ENCODE results near the gene RBBP8.

The RBBP8 gene

DNA sequence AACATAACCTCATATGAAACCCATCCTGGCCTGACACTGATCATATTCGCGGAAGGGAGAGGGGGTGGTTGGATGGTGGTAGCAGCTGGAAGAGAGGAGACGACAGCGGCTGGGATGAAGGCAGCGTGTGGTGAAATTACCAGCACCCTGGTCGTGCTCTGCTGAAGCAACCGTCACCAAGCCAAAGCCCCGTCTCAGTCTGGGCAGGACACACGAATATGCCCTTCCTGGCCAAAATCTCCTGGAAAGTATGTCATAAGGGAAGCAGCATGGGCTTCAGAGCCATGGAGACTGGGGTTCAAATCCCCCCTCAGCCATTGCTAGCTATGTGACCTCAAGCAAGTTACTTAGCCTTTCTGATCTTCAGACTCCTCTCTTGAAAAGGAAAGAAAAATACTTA is 139.0 kb downstream of the RBBP8 start:
- TF ChIP-seq, protein P1, sequence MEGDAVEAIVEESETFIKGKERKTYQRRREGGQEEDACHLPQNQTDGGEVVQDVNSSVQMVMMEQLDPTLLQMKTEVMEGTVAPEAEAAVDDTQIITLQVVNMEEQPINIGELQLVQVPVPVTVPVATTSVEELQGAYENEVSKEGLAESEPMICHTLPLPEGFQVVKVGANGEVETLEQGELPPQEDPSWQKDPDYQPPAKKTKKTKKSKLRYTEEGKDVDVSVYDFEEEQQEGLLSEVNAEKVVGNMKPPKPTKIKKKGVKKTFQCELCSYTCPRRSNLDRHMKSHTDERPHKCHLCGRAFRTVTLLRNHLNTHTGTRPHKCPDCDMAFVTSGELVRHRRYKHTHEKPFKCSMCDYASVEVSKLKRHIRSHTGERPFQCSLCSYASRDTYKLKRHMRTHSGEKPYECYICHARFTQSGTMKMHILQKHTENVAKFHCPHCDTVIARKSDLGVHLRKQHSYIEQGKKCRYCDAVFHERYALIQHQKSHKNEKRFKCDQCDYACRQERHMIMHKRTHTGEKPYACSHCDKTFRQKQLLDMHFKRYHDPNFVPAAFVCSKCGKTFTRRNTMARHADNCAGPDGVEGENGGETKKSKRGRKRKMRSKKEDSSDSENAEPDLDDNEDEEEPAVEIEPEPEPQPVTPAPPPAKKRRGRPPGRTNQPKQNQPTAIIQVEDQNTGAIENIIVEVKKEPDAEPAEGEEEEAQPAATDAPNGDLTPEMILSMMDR (IDR thresholded peaks at IDR 0.05), result no peak
- DNase-seq (ENCODE audit: low spot score), result no peak
- Histone ChIP-seq H3K4me3 (no peak overlapping the region), H3K27ac (no peak overlapping the region)

- H3K27ac ChIP-seq, result no peak overlapping the region
- DNase-seq (ENCODE audit: low spot score), result no peak
- no peak overlapping the region for H3K4me3 ChIP-seq
- TF ChIP-seq, protein P1 (IDR thresholded peaks at IDR 0.05), result no peak
These were observed 141.0 kb downstream of the RBBP8 start for GRCh38 chr18:23073996-23074606.
